Iris pigment epithelial cell (primary cell): Measurements from ENCODE around the gene ITGB7.

ENCODE experiments used
- DNase-seq: peaks from one replicate; pipeline ENCODE4 v3.0.0-alpha.2; 2011; ENCODE audit warnings: low read depth

The ITGB7 gene

GRCh38 chr12:53230108-53230845 is 23.2 kb upstream of the ITGB7 start:
- DNase-seq: no peak

GRCh38 chr12:53229454-53229853 is 22.4 kb upstream of the ITGB7 start:
- DNase-seq: no peak

GRCh38 chr12:53227836-53228235 is 20.8 kb upstream of the ITGB7 start:
- DNase-seq: no peak

- DNase-seq: no peak
Measured at GRCh38 chr12:53227341-53227740, 20.3 kb upstream of the ITGB7 start.

- no peak for DNase-seq
Measured at GRCh38 chr12:53226815-53227214, 19.8 kb upstream of the ITGB7 start.

DNA sequence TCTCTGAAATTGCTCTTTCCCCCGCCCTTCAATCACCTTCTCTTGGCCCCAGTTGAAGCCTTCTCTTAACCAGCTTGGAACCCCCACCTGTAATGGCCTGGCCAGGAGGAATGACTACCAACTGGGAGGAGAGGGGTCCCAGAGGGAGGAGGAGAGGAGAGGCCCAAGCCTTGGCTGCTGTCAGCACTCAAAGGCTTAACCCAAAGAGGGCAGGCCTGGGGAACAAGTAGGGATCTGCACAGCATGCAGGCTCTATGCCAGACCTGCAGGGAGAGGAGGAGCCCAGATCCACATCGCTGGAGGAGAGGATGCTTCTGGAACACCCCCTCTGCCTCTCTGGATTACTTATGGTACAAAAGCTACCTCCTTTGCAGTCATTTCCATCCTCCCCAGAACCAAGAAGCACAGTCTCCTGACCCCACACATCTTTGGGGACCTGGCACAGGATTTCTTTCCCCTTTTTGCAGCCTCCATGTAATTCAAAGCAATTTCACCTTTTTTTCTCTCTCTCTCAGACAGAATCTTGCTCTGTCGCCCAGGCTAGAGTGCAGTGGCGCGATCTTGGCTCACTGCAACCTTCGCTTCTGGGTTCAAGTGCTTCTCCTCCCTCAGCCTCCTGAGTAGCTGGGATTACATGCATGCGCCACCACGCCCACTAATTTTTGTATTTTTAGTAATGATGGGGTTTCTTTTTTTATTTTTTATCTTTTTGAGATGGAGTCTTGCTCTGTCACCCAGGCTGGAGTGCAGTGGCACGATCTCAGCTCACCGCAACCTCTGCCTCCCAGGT is 18.8 kb upstream of the ITGB7 start:
- DNase-seq: no peak

- no peak for DNase-seq
Measured at GRCh38 chr12:53224897-53225634, 18.0 kb upstream of the ITGB7 start.

- DNase-seq: no peak
Measured at GRCh38 chr12:53224061-53224896, 17.2 kb upstream of the ITGB7 start.

DNA sequence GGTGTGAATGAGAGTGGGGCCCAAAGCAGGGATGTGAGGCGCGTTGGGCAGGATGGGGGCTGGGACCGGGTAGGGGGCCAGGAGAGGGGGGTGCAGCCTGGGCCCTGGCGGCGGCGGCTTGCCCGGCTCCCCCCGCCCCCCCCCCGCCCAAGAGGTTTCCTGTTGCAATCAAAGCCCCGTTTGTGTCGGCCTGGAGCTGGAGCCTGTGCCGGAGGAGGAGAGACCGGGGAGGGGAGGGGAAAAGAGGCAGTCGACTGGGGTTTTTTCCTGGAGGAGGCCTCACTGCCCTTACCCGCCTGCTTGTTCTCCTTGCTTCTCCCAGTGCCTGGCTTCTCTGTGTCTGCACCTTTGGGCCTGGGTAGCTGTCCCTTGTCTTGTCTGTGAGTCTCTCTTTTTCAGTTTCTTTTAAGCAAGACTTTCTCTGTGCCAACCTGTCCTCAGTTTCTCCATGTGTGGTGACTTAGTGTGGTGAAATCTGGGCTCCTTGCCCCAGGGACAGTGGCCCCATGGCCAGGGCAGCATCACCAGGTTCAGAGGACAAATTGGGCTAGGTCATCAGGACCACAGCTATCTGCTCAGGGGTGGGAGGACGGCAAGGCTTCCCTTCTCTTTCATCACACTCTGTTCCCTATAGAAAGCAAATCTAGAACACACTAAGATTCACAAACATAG is 16.5 kb upstream of the ITGB7 start:
- peak; percentile 71 for DNase-seq

- no peak for DNase-seq
Measured at GRCh38 chr12:53222806-53223261, 15.8 kb upstream of the ITGB7 start.

- DNase-seq: no peak
Measured at GRCh38 chr12:53222170-53222721, 15.2 kb upstream of the ITGB7 start.

DNA sequence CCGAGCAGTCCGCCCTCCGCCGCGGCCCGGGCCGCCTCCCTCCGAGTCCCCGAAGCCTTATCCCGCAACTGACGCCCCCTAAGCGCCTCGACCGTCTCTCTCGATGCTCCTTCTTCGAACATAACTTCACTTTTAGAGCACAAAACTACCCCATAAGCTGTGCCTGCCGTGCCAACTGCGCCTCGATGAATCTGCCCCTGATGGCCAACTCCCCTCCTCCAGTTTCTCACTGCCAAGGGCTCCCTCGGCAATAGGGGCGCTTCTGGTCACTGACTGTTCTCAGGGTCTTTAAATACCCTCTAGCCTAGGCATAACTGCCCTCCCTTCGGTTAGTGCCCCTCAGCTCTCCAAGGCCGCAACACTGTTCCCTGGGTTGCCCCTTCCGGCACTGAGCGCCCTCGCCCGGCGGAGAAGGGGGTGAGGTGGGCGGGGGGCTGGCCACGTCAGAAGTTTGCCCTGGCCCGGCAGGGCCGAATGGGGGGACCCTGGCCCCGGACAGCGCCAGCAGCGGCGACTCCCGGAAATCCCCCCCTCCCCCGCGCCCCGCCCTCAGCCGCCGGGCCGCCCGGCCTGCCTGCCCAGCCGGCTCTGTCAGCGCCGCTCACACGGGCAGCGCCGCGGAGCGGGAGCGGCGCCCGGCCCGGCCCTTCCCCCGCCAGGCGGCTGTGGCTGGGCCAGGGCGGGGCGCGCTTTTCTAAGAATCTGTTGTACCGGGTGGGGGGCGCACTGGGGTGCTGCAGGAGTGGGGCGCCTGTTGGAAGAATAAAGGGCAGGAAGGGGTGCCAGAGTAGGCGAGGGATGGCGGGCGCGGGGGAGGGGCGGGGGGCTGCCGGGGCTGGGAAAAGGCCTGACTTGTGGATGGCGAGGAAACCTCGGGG is 14.4 kb upstream of the ITGB7 start:
- peak; percentile 63 for DNase-seq

DNA sequence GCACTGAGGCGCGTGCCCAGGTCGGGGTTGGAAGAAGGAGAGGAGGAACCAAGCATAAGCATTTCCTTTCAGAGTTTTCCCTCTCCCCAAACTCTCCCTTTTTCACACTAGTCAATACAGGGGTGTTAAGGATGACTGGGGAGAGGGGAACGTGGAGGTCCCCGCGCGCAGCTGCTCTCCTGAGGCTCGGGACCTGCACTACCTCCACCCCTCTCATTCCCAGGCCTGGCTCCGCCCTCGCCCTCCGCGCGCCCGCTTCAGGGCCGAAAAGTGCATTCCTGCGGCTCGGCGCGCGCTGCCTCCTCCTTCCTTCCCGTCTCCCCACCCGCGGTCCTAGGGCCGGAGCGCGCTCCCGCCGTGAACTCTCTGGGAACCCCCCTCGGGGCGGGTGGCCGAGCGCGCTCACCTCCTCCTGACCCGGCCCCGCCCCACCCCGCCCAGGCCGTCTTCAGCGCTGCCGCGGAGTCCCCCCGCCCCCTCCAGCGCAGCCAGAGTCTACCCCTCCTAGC is 13.7 kb upstream of the ITGB7 start:
- peak; percentile 97 for DNase-seq

DNA sequence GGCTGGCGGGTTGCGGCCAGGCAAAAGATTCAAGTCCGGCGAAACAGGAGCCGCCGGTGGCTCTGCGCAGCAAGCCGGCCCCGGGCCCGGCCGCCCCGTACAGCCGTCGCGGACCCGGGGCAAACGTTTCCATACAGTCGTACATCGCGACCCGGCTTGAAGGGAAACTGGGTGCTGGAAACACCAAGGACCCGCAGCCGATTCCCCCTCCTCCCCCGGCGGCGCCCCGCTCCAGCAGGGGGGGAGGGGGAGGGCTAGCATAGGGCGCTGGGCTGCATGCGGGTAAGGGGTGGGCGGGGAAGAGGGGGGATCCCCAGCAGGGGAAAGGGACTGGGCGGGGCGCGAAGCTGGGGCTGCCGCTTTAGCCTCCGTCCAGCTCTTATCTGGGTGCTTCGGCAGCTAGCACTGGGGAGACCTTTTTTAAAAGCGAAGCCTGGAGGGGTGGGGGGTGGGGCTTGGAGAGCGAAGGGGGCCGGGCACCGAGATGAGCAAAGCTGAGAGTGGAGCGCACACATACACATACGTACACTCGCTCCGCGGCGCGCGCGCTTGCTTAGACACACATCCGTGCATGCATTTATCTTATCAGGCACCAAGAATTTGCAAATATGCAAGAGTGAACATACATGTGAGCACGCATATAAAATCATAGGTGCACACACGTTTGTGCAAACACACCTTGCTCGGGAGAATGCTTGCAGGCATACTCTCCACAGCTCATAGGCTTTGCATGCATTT is 13.1 kb upstream of the ITGB7 start:
- DNase-seq: peak; percentile 90

DNA sequence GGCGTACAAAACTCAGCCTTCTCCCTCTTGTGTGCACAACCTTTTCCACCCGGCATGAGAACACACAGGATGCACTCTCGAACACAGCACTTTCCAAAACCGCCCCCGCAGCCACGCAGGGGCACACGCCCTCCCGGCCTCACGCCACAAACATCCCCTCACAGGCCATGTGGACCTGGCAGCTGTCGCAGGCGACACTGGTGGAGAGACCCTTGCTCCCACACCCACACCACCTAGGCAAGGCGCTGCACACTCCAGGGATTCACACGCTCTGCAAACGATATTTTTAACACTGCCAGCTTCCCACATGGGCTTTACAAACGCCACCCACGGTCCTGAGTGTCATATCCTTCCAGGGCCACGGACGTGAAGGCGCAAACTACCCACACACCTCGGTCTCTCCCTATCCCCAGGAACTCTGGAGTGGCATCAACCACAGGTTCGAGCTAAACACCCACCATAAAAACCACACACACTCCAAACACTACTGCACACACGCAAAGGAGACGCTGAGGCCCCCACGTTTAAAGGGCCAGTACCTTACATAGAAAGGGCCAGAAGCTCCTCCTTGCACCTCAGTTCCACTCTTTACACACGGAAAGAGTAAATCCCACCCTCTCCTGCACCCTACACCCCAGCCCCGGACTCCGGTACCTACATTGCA is 12.4 kb upstream of the ITGB7 start:
- DNase-seq: peak; percentile 60

GRCh38 chr12:53218551-53219291 is 11.7 kb upstream of the ITGB7 start:
- peak; percentile 19 for DNase-seq

- peak; percentile 33 for DNase-seq
Measured at GRCh38 chr12:53217931-53218307, 10.9 kb upstream of the ITGB7 start.
